K562 (cell line): ENCODE measurements around the gene IBA57. TPM values are rescaled to one million over a fixed set of nuclear protein-coding genes. Genes with fewer than 3 reads are reported as not detected.

ENCODE experiments used
- ATF1 ChIP-seq, 2 experiments: fragments of 450-650 bp in 1 of 2; IDR thresholded peaks; 2 replicates each; pipeline ENCODE4 v1.6.1; 2016; ENCODE audit warnings: missing compliant biosample characterization in 1 of 2, missing genetic modification characterization in 1 of 2
- ELK3 ChIP-seq: fragments of 450-650 bp; formaldehyde crosslinking; IDR thresholded peaks from 2 replicates; pipeline ENCODE4 v1.4.0; 2020; ENCODE audit warnings: mild to moderate bottlenecking
- EWSR1 ChIP-seq: fragments of 450-650 bp; IDR thresholded peaks from 2 replicates; pipeline ENCODE4 v1.6.1; 2018; ENCODE audit warnings: borderline replicate concordance, mild to moderate bottlenecking, low read depth, moderate library complexity; ENCODE audit not compliant: partially characterized antibody
- GTF2B ChIP-seq: IDR thresholded peaks from 2 replicates; pipeline ENCODE4 v1.6.1; 2011; ENCODE audit not compliant: insufficient read length; ENCODE audit errors: extremely low read depth
- GTF3C2 ChIP-seq: IDR thresholded peaks from 3 replicates; pipeline ENCODE4 v1.6.1; 2011; ENCODE audit warnings: borderline replicate concordance, mild to moderate bottlenecking, moderate library complexity; ENCODE audit not compliant: insufficient read length; ENCODE audit errors: extremely low read depth
- RBM15 ChIP-seq: fragments of 200-400 bp; formaldehyde crosslinking; IDR thresholded peaks from 2 replicates; pipeline ENCODE4 v1.6.1; 2018; ENCODE audit warnings: mild to moderate bottlenecking, low read length, moderate library complexity; ENCODE audit not compliant: insufficient read depth
- SAFB ChIP-seq: fragments of 200-400 bp; formaldehyde crosslinking; IDR thresholded peaks from 2 replicates; pipeline ENCODE4 v1.6.1; 2017; ENCODE audit warnings: low read depth, low read length, borderline replicate concordance
- SRSF9 ChIP-seq: fragments of 200-400 bp; formaldehyde crosslinking; IDR thresholded peaks from 2 replicates; pipeline ENCODE4 v1.6.1; 2017; ENCODE audit warnings: low read depth, low read length, borderline replicate concordance
- ZEB2 ChIP-seq: fragments of 450-650 bp; IDR thresholded peaks from 2 replicates; pipeline ENCODE4 v1.6.1; 2016
- ZNF146 ChIP-seq: IDR thresholded peaks from one replicate; pipeline ENCODE4 v1.6.1; 2018; ENCODE audit warnings: missing compliant biosample characterization; ENCODE audit not compliant: unreplicated experiment
- ZNF780A ChIP-seq: fragments of 250-450 bp; sonication (Bioruptor Pico); IDR thresholded peaks from 2 replicates; pipeline ENCODE4 v1.5.0; 2021; ENCODE audit warnings: mild to moderate bottlenecking
- ZSCAN29 ChIP-seq: fragments of 450-650 bp; IDR thresholded peaks from 2 replicates; pipeline ENCODE4 v1.6.1; 2017
- polyA plus RNA-seq, 8 experiments: library from polyadenylated mRNA; depleted of rRNA in 4 of 8; stranded (reverse) in 5 of 8; unstranded in 3 of 8; fragments of >200 nt; fragmentation: Nextera tagmentation in 2 of 8; fragmentation: Illumina TruSeq in 1 of 8; extraction: Ambion mirVana in 2 of 8; extraction: Trizol in 1 of 8; gene quantifications; 2 replicates each; pipeline versions ENCODE4 v1.2.1 to v1.2.3, GENCODE V29; 2011 to 2014; ENCODE audit warnings: inconsistent platforms in 1 of 8, missing spikeins in 1 of 8
- total RNA-seq, 7 experiments: library from RNA; depleted of rRNA in 6 of 7; stranded (reverse); fragments of >200 nt in 6 of 7; fragmentation: Illumina TruSeq in 2 of 7; extraction: Trizol in 2 of 7; gene quantifications; 2 replicates each; pipeline versions ENCODE4 v1.2.1 to v1.2.3, GENCODE V29; 2011 to 2021; ENCODE audit warnings: low replicate concordance in 1 of 7
- TF ChIP-seq, protein P1 (sequence below): sonication (generic); formaldehyde crosslinking; IDR thresholded peaks from 2 replicates; pipeline ENCODE4 v1.8.0; 2023; ENCODE audit warnings: mild to moderate bottlenecking, missing genetic modification reagents

The IBA57 gene
- total and polyA plus RNA-seq, 9 of the 15 experiments (the other 6 are each of a cell fraction or from before 2014, with no cell fraction given), result 0.77 to 15.5 (median 2.7) TPM

GRCh38 chr1:228172591-228173527, 7.3 kb downstream of the IBA57 start (continued):
- no peak for TF ChIP-seq GTF3C2
- no peak for TF ChIP-seq RBM15
- TF ChIP-seq, protein P1, sequence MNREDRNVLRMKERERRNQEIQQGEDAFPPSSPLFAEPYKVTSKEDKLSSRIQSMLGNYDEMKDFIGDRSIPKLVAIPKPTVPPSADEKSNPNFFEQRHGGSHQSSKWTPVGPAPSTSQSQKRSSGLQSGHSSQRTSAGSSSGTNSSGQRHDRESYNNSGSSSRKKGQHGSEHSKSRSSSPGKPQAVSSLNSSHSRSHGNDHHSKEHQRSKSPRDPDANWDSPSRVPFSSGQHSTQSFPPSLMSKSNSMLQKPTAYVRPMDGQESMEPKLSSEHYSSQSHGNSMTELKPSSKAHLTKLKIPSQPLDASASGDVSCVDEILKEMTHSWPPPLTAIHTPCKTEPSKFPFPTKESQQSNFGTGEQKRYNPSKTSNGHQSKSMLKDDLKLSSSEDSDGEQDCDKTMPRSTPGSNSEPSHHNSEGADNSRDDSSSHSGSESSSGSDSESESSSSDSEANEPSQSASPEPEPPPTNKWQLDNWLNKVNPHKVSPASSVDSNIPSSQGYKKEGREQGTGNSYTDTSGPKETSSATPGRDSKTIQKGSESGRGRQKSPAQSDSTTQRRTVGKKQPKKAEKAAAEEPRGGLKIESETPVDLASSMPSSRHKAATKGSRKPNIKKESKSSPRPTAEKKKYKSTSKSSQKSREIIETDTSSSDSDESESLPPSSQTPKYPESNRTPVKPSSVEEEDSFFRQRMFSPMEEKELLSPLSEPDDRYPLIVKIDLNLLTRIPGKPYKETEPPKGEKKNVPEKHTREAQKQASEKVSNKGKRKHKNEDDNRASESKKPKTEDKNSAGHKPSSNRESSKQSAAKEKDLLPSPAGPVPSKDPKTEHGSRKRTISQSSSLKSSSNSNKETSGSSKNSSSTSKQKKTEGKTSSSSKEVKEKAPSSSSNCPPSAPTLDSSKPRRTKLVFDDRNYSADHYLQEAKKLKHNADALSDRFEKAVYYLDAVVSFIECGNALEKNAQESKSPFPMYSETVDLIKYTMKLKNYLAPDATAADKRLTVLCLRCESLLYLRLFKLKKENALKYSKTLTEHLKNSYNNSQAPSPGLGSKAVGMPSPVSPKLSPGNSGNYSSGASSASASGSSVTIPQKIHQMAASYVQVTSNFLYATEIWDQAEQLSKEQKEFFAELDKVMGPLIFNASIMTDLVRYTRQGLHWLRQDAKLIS, result no peak
- TF ChIP-seq EWSR1, result no peak
- no peak for TF ChIP-seq ZNF780A (CRISPR knock-in tag)
- TF ChIP-seq GTF2B, result no peak
- no peak for TF ChIP-seq ZEB2
- no peak for TF ChIP-seq ATF1 (CRISPR knock-in tag; IDR thresholded peaks at IDR 0.05)
- no peak for TF ChIP-seq ATF1 (tag; IDR thresholded peaks at IDR 0.05)
- no peak for TF ChIP-seq SAFB
- TF ChIP-seq ZSCAN29, result no peak
- TF ChIP-seq ELK3 (CRISPR knock-in tag), result no peak
- no peak for TF ChIP-seq SRSF9
- TF ChIP-seq ZNF146, result no peak
- TF ChIP-seq, all 486 proteins: peak for 0
